Measurements from ENCODE around the gene KLHL26. TPM values are rescaled to one million over a fixed set of nuclear protein-coding genes. Genes with fewer than 3 reads are reported as not detected.
A peak's percentile ranks its signal among the peaks of the same experiment; 100 is the strongest.

Gene KLHL26
- total and polyA plus RNA-seq, 4 donors, result 3.7 to 22.8 (median 14.4) TPM

DNA sequence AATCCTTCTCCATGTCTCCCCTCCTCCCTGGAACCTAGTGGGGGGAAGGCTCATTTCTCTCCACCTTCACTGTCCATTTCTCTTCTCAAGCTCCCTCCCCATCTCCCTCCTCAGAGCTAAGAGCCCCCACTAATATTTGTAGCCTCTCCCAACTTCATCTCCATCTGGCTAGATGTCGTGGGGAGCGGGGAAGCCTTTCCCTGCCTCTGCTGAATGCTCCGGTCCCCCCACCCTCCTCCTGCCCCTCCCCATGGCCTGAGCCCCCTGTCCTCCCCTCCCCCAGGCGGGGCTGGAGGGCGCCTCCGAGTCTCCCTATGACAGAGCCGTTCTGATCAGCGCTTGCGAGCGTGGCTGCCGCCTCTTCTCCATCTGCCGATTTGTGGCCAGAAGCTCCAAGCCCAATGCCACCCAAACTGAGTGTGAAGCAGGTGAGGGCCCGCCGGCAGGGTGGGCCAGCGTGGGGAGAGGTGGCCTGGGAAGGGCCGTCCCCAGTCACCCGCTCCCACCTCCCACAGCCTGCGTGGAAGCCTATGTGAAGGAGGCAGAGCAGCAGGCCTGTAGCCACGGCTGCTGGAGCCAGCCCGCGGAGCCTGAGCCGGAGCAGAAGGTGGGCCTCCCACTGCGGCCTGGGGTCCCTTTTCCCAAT is 23.1 kb upstream of the KLHL26 start:
- peaks cover 40% of the 10 kb centered on the region for H3K36me3 ChIP-seq (ENCODE audit: control insufficient read depth, insufficient read depth, low read length)
- H3K4me1 ChIP-seq (ENCODE audit: control insufficient read depth, insufficient read depth, low read length), result peaks cover 44% of the 10 kb centered on the region
- H3K4me3 ChIP-seq (ENCODE audit: low read depth, low read length), result peak overlapping the region; percentile 33
- DNase-seq (ENCODE audit: low read depth in 4 of 6, low spot score in 6 of 6), result peak in 1 of 6 donors; percentile 43
- H3K27ac ChIP-seq (ENCODE audit: low read depth, low read length), result no peak overlapping the region
- H3K27me3 ChIP-seq (ENCODE audit: control insufficient read depth, insufficient read depth, low read length), result peaks cover 42% of the 10 kb centered on the region
- no peaks in the 10 kb centered on the region for H3K9me3 ChIP-seq (ENCODE audit: control insufficient read depth, insufficient read depth, low read length)
- 25% methylated on average over 15 of the region's 23 CpGs for WGBS (ENCODE audit: insufficient coverage)

DNA sequence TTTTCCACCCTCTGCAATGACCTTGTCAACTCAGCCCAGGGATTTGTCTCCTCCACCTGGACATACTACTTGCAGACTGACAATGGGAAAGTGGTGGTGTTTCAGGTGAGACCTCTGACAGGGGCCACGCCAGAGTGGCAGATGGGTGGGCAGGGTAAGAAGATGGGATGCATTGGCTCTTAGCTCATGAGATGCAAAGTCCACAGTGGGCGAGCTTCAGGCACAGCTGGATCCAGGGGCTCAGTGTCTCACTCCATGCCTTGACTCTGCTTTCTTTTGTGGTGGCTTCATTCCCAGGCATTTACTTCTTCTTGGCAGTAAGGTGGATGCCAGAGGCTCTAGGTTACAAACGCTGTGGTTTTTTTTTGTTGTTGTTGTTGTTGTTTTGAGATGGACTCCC is 20.8 kb upstream of the KLHL26 start:
- H3K36me3 ChIP-seq (ENCODE audit: control insufficient read depth, insufficient read depth, low read length), result peaks cover 61% of the 10 kb centered on the region
- H3K27ac ChIP-seq (ENCODE audit: low read depth, low read length), result no peak overlapping the region
- H3K27me3 ChIP-seq (ENCODE audit: control insufficient read depth, insufficient read depth, low read length), result peaks cover 19% of the 10 kb centered on the region
- H3K4me1 ChIP-seq (ENCODE audit: control insufficient read depth, insufficient read depth, low read length), result peaks cover 34% of the 10 kb centered on the region
- 100% methylated on average over 2 of the region's 3 CpGs for whole genome bisulfite sequencing (ENCODE audit: insufficient coverage)
- DNase-seq (ENCODE audit: low read depth in 4 of 6, low spot score in 6 of 6), result no peak
- no peaks in the 10 kb centered on the region for H3K9me3 ChIP-seq (ENCODE audit: control insufficient read depth, insufficient read depth, low read length)
- no peak overlapping the region for H3K4me3 ChIP-seq (ENCODE audit: low read depth, low read length)

DNA sequence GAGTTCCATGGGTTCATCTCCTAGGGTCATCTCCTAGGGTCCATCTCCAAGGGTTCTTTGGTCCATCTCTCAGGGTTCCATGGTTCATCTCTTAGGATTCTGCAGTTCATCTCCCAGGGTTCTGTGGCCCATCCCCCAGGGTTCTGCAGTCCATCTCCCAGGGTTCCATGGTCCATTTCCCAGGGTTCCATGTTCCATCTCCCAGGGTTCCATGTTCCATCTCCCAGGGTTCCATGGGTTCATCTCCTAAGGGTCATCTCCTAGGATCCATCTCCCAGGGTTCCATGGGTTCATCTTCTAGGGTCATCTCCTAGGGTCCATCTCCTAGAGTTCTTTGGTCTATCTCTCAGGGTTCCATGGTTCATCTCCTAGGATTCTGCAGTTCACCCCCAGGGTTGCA is 19.3 kb upstream of the KLHL26 start:
- Histone ChIP-seq H3K27ac (ENCODE audit: low read depth, low read length) (no peak overlapping the region), H3K27me3 (ENCODE audit: control insufficient read depth, insufficient read depth, low read length) (peaks cover 6% of the 10 kb centered on the region), H3K36me3 (ENCODE audit: control insufficient read depth, insufficient read depth, low read length) (peaks cover 63% of the 10 kb centered on the region), H3K9me3 (ENCODE audit: control insufficient read depth, insufficient read depth, low read length) (no peaks in the 10 kb centered on the region), H3K4me3 (ENCODE audit: low read depth, low read length) (no peak overlapping the region), H3K4me1 (ENCODE audit: control insufficient read depth, insufficient read depth, low read length) (peaks cover 18% of the 10 kb centered on the region)
- DNase-seq (ENCODE audit: low read depth in 4 of 6, low spot score in 6 of 6), result no peak

DNA sequence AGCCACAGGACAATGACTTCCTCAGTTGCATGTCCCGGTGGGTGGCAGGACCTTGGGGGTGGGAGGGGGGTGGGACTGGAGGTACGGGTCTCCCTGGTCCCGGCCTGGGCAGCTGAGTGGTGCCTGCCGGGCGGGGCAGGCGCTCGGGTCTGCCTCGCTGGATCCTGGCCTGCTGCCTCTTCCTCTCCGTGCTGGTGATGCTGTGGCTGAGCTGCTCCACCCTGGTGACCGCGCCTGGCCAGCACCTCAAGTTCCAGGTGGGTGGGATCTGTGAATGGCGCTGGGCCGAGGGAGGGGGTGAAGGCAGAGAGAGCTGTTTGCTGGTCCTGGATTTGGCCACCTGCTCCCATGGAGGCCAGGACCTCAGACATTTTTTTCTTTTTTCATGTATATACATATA is 18.6 kb upstream of the KLHL26 start:
- Histone ChIP-seq H3K9me3 (ENCODE audit: control insufficient read depth, insufficient read depth, low read length) (no peaks in the 10 kb centered on the region), H3K27ac (ENCODE audit: low read depth, low read length) (no peak overlapping the region), H3K4me3 (ENCODE audit: low read depth, low read length) (no peak overlapping the region), H3K36me3 (ENCODE audit: control insufficient read depth, insufficient read depth, low read length) (peaks cover 63% of the 10 kb centered on the region), H3K4me1 (ENCODE audit: control insufficient read depth, insufficient read depth, low read length) (peaks cover 15% of the 10 kb centered on the region), H3K27me3 (ENCODE audit: control insufficient read depth, insufficient read depth, low read length) (peaks cover 5% of the 10 kb centered on the region)
- DNase-seq (ENCODE audit: low read depth in 4 of 6, low spot score in 6 of 6), result no peak
- WGBS (ENCODE audit: insufficient coverage), result 94% methylated on average over 11 of the region's 13 CpGs

DNA sequence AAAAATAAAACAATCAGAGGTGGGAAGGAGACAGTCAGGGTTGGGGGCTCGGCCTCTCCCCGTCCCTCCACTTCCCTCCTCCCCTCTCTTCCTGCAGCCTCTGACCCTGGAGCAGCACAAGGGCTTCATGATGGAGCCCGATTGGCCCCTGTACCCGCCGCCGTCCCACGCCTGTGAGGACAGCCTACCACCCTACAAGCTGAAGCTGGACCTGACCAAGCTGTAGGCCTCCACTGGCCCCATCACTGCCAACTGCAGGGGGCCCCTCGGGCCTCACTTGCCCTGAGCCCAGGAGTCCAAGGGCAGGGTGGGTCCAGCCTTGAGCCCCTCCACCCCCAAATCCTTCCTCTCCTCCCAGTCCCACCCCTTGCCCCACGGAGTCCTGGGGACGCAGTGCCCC is 16.5 kb upstream of the KLHL26 start:
- Histone ChIP-seq H3K27me3 (ENCODE audit: control insufficient read depth, insufficient read depth, low read length) (no peaks in the 10 kb centered on the region), H3K4me3 (ENCODE audit: low read depth, low read length) (no peak overlapping the region), H3K27ac (ENCODE audit: low read depth, low read length) (no peak overlapping the region), H3K9me3 (ENCODE audit: control insufficient read depth, insufficient read depth, low read length) (no peaks in the 10 kb centered on the region), H3K36me3 (ENCODE audit: control insufficient read depth, insufficient read depth, low read length) (peaks cover 47% of the 10 kb centered on the region), H3K4me1 (ENCODE audit: control insufficient read depth, insufficient read depth, low read length) (no peaks in the 10 kb centered on the region)
- DNase-seq (ENCODE audit: low read depth in 4 of 6, low spot score in 6 of 6), result no peak
- 88% methylated on average over 8 of the region's 10 CpGs for WGBS (ENCODE audit: insufficient coverage)

DNA sequence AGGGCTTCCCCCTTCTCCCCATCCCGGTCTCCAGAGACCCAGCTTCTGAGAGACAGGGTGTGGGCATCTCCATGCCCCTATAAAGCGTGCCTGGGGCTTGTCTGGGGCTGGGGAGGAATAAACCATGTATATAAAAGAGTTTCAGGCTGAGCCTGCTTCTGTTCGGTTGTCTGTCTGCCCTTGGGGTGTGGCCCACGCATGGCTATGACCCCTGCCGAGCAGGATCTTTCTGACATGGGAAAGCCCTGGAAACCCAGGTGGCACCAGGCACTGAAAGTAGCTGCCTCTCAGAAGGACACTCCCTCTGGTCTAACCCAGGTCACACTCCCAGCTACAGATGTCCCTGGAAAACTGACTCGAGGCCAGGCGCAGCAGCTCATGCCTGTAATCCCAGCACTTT is 15.9 kb upstream of the KLHL26 start:
- Histone ChIP-seq H3K27ac (ENCODE audit: low read depth, low read length) (no peak overlapping the region), H3K4me3 (ENCODE audit: low read depth, low read length) (no peak overlapping the region), H3K9me3 (ENCODE audit: control insufficient read depth, insufficient read depth, low read length) (no peaks in the 10 kb centered on the region), H3K36me3 (ENCODE audit: control insufficient read depth, insufficient read depth, low read length) (peaks cover 46% of the 10 kb centered on the region), H3K27me3 (ENCODE audit: control insufficient read depth, insufficient read depth, low read length) (no peaks in the 10 kb centered on the region), H3K4me1 (ENCODE audit: control insufficient read depth, insufficient read depth, low read length) (no peaks in the 10 kb centered on the region)
- DNase-seq (ENCODE audit: low read depth in 4 of 6, low spot score in 6 of 6), result no peak
- 79% methylated on average over 5 of the region's 7 CpGs for whole genome bisulfite sequencing (ENCODE audit: insufficient coverage)

DNA sequence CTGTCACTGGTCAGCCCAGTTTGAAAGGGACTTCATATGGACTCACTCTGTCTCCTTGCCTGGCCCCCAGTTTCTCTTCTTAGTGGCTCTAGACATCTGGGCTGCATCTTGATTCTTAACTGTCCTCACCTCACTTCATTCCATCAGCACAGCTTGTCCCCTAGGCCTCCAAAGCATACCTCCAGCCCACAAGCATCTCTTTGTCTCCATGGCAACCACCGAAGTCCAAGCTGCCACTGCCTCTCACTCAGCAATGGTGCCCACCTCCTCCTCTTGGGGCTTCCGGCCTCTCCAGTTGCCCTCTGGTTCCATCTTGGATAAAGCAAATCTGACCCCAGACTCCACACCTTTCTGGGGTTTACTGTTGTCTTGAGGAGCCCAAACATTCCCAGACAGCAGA is 9.9 kb upstream of the KLHL26 start:
- peak in 1 of 6 donors; percentile 70 for DNase-seq (ENCODE audit: low read depth in 4 of 6, low spot score in 6 of 6)
- Histone ChIP-seq H3K36me3 (ENCODE audit: control insufficient read depth, insufficient read depth, low read length) (no peaks in the 10 kb centered on the region), H3K9me3 (ENCODE audit: control insufficient read depth, insufficient read depth, low read length) (no peaks in the 10 kb centered on the region), H3K27ac (ENCODE audit: low read depth, low read length) (no peak overlapping the region), H3K4me3 (ENCODE audit: low read depth, low read length) (no peak overlapping the region), H3K4me1 (ENCODE audit: control insufficient read depth, insufficient read depth, low read length) (peaks cover 11% of the 10 kb centered on the region), H3K27me3 (ENCODE audit: control insufficient read depth, insufficient read depth, low read length) (no peaks in the 10 kb centered on the region)
- 10% methylated on average over 1 of the region's 2 CpGs for WGBS (ENCODE audit: insufficient coverage)

DNA sequence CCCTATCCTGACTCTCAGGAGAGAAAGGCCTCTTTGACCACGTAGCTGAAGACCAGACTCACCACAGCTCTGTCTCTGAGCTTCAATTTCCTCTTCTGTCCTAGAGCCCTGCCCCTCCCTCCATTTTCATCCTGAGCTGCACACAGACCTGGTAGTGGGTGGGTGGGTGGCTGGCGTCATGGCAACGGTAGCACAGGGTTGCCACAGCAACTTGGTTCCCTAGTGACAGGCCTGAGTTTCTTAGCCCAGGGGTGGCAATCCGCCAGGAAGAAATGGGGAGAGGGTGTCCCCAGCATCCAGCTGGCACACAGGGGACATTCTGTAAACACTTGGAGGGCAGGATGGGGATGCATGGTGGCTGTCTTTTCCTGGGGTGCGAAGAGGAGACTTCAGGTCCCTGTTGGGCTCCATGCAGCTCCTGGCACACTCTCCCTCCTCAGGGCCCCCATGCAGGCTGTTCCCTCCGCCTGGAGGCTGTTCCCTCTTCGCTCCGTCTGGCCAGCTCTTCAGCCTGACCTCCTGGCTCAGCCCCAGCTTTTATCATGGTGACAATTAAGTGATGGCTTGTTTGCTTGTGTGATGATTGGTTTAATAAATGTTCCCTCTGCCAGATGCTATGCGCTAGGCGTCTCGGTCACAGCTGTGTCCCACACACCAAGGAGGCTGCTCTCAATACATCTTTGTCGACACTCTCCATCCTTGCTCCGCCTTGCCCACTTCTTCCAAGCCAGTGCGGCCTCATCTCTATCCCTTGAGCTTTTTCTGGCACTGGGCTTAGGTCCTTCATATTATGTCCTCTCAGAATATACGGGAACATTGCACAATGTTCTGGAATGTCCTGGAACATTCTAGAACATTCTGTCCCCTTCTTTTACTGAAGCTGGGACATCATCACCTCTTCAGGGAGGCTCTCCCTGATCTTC is 7.4 kb upstream of the KLHL26 start:
- 25% methylated on average over 10 of the region's 15 CpGs for WGBS (ENCODE audit: insufficient coverage)
- no peak overlapping the region for H3K27ac ChIP-seq (ENCODE audit: low read depth, low read length)
- H3K9me3 ChIP-seq (ENCODE audit: control insufficient read depth, insufficient read depth, low read length), result no peaks in the 10 kb centered on the region
- H3K4me3 ChIP-seq (ENCODE audit: low read depth, low read length), result no peak overlapping the region
- peaks cover 11% of the 10 kb centered on the region for H3K4me1 ChIP-seq (ENCODE audit: control insufficient read depth, insufficient read depth, low read length)
- H3K27me3 ChIP-seq (ENCODE audit: control insufficient read depth, insufficient read depth, low read length), result no peaks in the 10 kb centered on the region
- no peaks in the 10 kb centered on the region for H3K36me3 ChIP-seq (ENCODE audit: control insufficient read depth, insufficient read depth, low read length)
- DNase-seq (ENCODE audit: low read depth in 4 of 6, low spot score in 6 of 6), result peak in 2 of 6 donors; percentile 89

DNA sequence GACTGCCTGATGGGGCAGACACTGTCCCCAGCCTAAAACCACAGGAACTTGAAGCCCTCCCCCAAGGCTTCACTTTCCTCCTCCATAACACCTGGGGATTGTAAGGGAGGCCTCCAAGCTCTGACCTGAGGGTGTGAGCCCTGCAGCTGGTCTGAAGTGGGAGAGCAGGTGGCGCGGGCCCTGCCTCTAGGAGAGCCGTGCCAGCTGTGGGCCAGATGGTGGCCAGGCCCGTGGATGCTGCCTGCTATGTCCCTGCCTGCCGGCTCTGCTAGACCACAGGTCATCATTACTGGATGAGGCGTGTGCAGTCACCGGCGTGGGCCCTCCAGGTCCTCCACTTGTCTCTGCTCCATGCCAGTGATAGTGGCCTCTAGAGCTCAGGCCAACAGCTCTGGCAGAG is 3.5 kb upstream of the KLHL26 start:
- no peaks in the 10 kb centered on the region for H3K36me3 ChIP-seq (ENCODE audit: control insufficient read depth, insufficient read depth, low read length)
- no peaks in the 10 kb centered on the region for H3K9me3 ChIP-seq (ENCODE audit: control insufficient read depth, insufficient read depth, low read length)
- DNase-seq (ENCODE audit: low read depth in 4 of 6, low spot score in 6 of 6), result no peak
- H3K27ac ChIP-seq (ENCODE audit: low read depth, low read length), result no peak overlapping the region
- 66% methylated on average over 8 of the region's 8 CpGs for WGBS (ENCODE audit: insufficient coverage)
- no peaks in the 10 kb centered on the region for H3K27me3 ChIP-seq (ENCODE audit: control insufficient read depth, insufficient read depth, low read length)
- no peak overlapping the region for H3K4me3 ChIP-seq (ENCODE audit: low read depth, low read length)
- peaks cover 43% of the 10 kb centered on the region for H3K4me1 ChIP-seq (ENCODE audit: control insufficient read depth, insufficient read depth, low read length)

Data from spinal cord (tissue), 10 donors.